HEK293 (cell line): ENCODE measurements around the gene FAM167B.

ENCODE experiments used
- EGR2 ChIP-seq: fragments of 450-650 bp; formaldehyde crosslinking; IDR thresholded peaks from 2 replicates; pipeline ENCODE4 v1.5.1; 2016; ENCODE audit warnings: low read depth, missing biosample characterization, missing genetic modification characterization
- IKZF3 ChIP-seq: fragments of 450-650 bp; IDR thresholded peaks from 2 replicates; pipeline ENCODE4 v1.5.0; 2018; ENCODE audit warnings: missing biosample characterization, mild to moderate bottlenecking, missing genetic modification characterization, moderate library complexity
- KLF10 ChIP-seq: fragments of 450-650 bp; IDR thresholded peaks from 2 replicates; pipeline ENCODE4 v1.5.1; 2018; ENCODE audit warnings: missing biosample characterization, mild to moderate bottlenecking, missing genetic modification characterization
- PRDM6 ChIP-seq: fragments of 450-650 bp; formaldehyde crosslinking; IDR thresholded peaks from 2 replicates; pipeline ENCODE4 v1.5.1; 2017; ENCODE audit warnings: missing biosample characterization, missing genetic modification characterization
- SCRT2 ChIP-seq: fragments of 450-650 bp; formaldehyde crosslinking; IDR thresholded peaks from 2 replicates; pipeline ENCODE4 v1.5.1; 2016; ENCODE audit warnings: missing biosample characterization, missing genetic modification characterization
- ZBTB48 ChIP-seq: fragments of 450-650 bp; formaldehyde crosslinking; IDR thresholded peaks from 2 replicates; pipeline ENCODE4 v1.5.1; 2016; ENCODE audit warnings: missing biosample characterization, missing genetic modification characterization
- ZBTB7A ChIP-seq: fragments of 450-650 bp; formaldehyde crosslinking; IDR thresholded peaks from 2 replicates; pipeline ENCODE4 v1.5.1; 2016; ENCODE audit warnings: low read depth, missing biosample characterization, missing genetic modification characterization
- ZNF121 ChIP-seq: fragments of 450-650 bp; formaldehyde crosslinking; IDR thresholded peaks from 2 replicates; pipeline ENCODE4 v1.5.1; 2016; ENCODE audit warnings: missing biosample characterization, missing genetic modification characterization
- ZNF214 ChIP-seq: fragments of 450-650 bp; formaldehyde crosslinking; IDR thresholded peaks from 2 replicates; pipeline ENCODE4 v1.5.1; 2017; ENCODE audit warnings: missing biosample characterization, mild to moderate bottlenecking, missing genetic modification characterization, borderline replicate concordance
- ZNF239 ChIP-seq: fragments of 450-650 bp; formaldehyde crosslinking; IDR thresholded peaks from 2 replicates; pipeline ENCODE4 v1.5.1; 2016; ENCODE audit warnings: missing biosample characterization, missing genetic modification characterization
- ZNF24 ChIP-seq: fragments of 450-650 bp; formaldehyde crosslinking; IDR thresholded peaks from 2 replicates; pipeline ENCODE4 v1.5.1; 2016; ENCODE audit warnings: missing biosample characterization, missing genetic modification characterization
- ZNF274 ChIP-seq, 2 experiments: fragments of 200-500 bp in 1 of 2; fragments of 450-650 bp in 1 of 2; sonication (Bioruptor generic) in 1 of 2; formaldehyde crosslinking in 1 of 2; IDR thresholded peaks; 2 replicates each; pipeline versions ENCODE4 v1.5.1 to v1.6.1; 2014 to 2016; ENCODE audit warnings: borderline replicate concordance in 1 of 2, inconsistent platforms in 1 of 2, low read length in 1 of 2, missing biosample characterization in 1 of 2, missing genetic modification characterization in 1 of 2
- ZNF335 ChIP-seq: fragments of 450-650 bp; formaldehyde crosslinking; conservative IDR thresholded peaks from 2 replicates; pipeline ENCODE4 v1.5.1; 2016; ENCODE audit warnings: missing biosample characterization, missing genetic modification characterization
- ZNF544 ChIP-seq: fragments of 450-650 bp; formaldehyde crosslinking; IDR thresholded peaks from 2 replicates; pipeline ENCODE4 v1.5.0; 2017; ENCODE audit warnings: missing biosample characterization, missing genetic modification characterization
- ZNF555 ChIP-seq: fragments of 450-650 bp; formaldehyde crosslinking; conservative IDR thresholded peaks from 2 replicates; pipeline ENCODE4 v1.5.1; 2017; ENCODE audit warnings: missing biosample characterization, mild to moderate bottlenecking, missing genetic modification characterization, inconsistent platforms
- ZNF558 ChIP-seq: fragments of 450-650 bp; formaldehyde crosslinking; IDR thresholded peaks from 2 replicates; pipeline ENCODE4 v1.5.1; 2016; ENCODE audit warnings: missing biosample characterization, missing genetic modification characterization
- ZNF645 ChIP-seq: fragments of 450-650 bp; formaldehyde crosslinking; IDR thresholded peaks from 2 replicates; pipeline ENCODE4; 2016; ENCODE audit warnings: missing biosample characterization, missing genetic modification characterization
- ZNF660 ChIP-seq: fragments of 450-650 bp; IDR thresholded peaks from 2 replicates; pipeline ENCODE4 v1.5.1; 2018; ENCODE audit warnings: missing biosample characterization, mild to moderate bottlenecking, missing genetic modification characterization
- ZNF707 ChIP-seq: fragments of 450-650 bp; formaldehyde crosslinking; IDR thresholded peaks from 2 replicates; pipeline ENCODE4 v1.5.1; 2016; ENCODE audit warnings: missing biosample characterization, missing genetic modification characterization
- ZSCAN16 ChIP-seq: fragments of 450-650 bp; formaldehyde crosslinking; IDR thresholded peaks from 2 replicates; pipeline ENCODE4 v1.5.1; 2016; ENCODE audit warnings: missing biosample characterization, missing genetic modification characterization
- ZSCAN30 ChIP-seq: fragments of 450-650 bp; IDR thresholded peaks from 2 replicates; pipeline ENCODE4 v1.5.1; 2018; ENCODE audit warnings: missing biosample characterization, mild to moderate bottlenecking, missing genetic modification characterization, moderate library complexity
- ZSCAN4 ChIP-seq: fragments of 450-650 bp; formaldehyde crosslinking; IDR thresholded peaks from 2 replicates; pipeline ENCODE4 v1.5.1; 2017; ENCODE audit warnings: missing biosample characterization, missing genetic modification characterization
- ZXDB ChIP-seq: fragments of 450-650 bp; formaldehyde crosslinking; IDR thresholded peaks from 2 replicates; pipeline ENCODE4 v1.5.1; 2016; ENCODE audit warnings: missing biosample characterization, missing genetic modification characterization
- TF ChIP-seq, protein P1 (sequence below): fragments of 450-650 bp; formaldehyde crosslinking; IDR thresholded peaks from 2 replicates; pipeline ENCODE4 v1.5.1; 2017; ENCODE audit warnings: missing biosample characterization, missing genetic modification characterization
- TF ChIP-seq, protein P2 (sequence below): fragments of 450-650 bp; formaldehyde crosslinking; IDR thresholded peaks from 2 replicates; pipeline ENCODE4 v1.5.1; 2017; ENCODE audit warnings: missing biosample characterization, missing genetic modification characterization
- TF ChIP-seq, protein P3 (sequence below): IDR thresholded peaks from 2 replicates; pipeline ENCODE4 v1.6.1; 2011; ENCODE audit warnings: mild to moderate bottlenecking, low read depth, low read length, borderline replicate concordance
- TF ChIP-seq, protein P4 (sequence below): fragments of 450-650 bp; formaldehyde crosslinking; IDR thresholded peaks from 2 replicates; pipeline ENCODE4 v1.5.1; 2016; ENCODE audit warnings: missing biosample characterization, missing genetic modification characterization

The FAM167B gene

DNA sequence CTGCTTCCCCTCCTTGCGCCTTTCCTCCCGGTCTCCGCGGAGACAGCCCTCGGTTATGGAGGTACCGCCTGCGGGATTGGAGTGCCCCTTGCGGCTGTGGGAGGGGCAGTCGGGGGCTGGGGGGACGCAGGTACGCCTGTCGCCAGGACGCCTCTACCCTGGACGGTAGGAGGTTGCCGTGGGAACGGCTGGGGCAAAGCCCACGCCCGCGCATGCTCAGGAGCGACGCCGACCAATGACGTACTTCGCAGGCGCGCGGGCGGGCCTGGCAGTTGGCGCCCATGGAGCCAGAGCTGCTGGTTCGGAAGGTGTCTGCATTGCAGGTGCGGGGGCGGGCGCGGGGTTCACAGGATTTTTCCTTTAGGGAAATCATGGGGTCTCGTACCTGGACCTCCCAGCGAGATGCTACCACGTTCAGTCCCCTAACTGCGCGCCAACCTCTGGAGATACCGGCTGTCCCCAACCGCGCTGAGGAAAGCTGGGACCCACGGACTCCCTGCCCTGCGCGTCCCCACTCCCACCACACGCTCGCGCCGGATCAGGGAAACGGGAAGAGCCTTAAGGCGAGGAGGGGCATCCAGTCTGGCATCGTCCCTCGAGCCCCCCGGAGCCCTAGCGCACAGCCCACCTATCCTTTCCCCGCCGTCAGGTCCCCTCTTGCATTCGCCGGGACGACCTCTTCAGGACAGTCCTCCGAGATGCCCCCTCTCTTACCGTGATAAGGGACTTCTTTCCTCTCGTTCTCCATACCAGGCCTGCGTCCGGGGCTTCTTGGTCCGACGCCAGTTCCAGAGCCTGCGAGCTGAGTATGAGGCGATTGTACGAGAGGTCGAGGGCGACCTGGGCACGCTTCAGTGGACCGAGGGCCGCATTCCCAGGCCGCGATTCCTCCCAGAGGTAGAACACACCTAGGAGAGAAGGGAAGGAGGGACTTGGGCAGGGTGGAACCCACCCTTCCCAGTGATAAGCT lies 41.3 kb upstream of the FAM167B start, which contains the start of gene IQCC (continued):
- no peak for TF ChIP-seq ZSCAN4
- TF ChIP-seq IKZF3 (tag by site-specific recombination) = no peak
- TF ChIP-seq, protein P1, sequence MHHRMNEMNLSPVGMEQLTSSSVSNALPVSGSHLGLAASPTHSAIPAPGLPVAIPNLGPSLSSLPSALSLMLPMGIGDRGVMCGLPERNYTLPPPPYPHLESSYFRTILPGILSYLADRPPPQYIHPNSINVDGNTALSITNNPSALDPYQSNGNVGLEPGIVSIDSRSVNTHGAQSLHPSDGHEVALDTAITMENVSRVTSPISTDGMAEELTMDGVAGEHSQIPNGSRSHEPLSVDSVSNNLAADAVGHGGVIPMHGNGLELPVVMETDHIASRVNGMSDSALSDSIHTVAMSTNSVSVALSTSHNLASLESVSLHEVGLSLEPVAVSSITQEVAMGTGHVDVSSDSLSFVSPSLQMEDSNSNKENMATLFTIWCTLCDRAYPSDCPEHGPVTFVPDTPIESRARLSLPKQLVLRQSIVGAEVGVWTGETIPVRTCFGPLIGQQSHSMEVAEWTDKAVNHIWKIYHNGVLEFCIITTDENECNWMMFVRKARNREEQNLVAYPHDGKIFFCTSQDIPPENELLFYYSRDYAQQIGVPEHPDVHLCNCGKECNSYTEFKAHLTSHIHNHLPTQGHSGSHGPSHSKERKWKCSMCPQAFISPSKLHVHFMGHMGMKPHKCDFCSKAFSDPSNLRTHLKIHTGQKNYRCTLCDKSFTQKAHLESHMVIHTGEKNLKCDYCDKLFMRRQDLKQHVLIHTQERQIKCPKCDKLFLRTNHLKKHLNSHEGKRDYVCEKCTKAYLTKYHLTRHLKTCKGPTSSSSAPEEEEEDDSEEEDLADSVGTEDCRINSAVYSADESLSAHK (tag by site-specific recombination) = no peak
- no peak for TF ChIP-seq ZNF274 (IDR thresholded peaks at IDR 0.05; ENCODE audit: low read length)
- no peak for TF ChIP-seq ZNF274 (tag by site-specific recombination; IDR thresholded peaks at IDR 0.05; ENCODE audit: borderline replicate concordance)
- TF ChIP-seq ZSCAN16 = no peak
- no peak for TF ChIP-seq PRDM6 (tag by site-specific recombination)
- TF ChIP-seq ZNF660 (tag by site-specific recombination) = 0 out of 2 replicates have a peak, but pooled peaks have one; percentile 26
- TF ChIP-seq ZNF121 = 0 out of 2 replicates have a peak, but pooled peaks have one; percentile 27
- TF ChIP-seq ZXDB (tag by site-specific recombination) = peak; percentile 50; the same call in 1 of the 2 replicates
- TF ChIP-seq, protein P2, sequence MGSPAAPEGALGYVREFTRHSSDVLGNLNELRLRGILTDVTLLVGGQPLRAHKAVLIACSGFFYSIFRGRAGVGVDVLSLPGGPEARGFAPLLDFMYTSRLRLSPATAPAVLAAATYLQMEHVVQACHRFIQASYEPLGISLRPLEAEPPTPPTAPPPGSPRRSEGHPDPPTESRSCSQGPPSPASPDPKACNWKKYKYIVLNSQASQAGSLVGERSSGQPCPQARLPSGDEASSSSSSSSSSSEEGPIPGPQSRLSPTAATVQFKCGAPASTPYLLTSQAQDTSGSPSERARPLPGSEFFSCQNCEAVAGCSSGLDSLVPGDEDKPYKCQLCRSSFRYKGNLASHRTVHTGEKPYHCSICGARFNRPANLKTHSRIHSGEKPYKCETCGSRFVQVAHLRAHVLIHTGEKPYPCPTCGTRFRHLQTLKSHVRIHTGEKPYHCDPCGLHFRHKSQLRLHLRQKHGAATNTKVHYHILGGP (tag by site-specific recombination) = no peak
- TF ChIP-seq ZSCAN30 = no peak
- TF ChIP-seq, protein P3, sequence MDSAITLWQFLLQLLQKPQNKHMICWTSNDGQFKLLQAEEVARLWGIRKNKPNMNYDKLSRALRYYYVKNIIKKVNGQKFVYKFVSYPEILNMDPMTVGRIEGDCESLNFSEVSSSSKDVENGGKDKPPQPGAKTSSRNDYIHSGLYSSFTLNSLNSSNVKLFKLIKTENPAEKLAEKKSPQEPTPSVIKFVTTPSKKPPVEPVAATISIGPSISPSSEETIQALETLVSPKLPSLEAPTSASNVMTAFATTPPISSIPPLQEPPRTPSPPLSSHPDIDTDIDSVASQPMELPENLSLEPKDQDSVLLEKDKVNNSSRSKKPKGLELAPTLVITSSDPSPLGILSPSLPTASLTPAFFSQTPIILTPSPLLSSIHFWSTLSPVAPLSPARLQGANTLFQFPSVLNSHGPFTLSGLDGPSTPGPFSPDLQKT = no peak
- TF ChIP-seq ZNF239 = 0 out of 2 replicates have a peak, but pooled peaks have one; percentile 34
- no peak for TF ChIP-seq ZNF214 (tag by site-specific recombination)
- no peak for TF ChIP-seq ZNF558 (tag by site-specific recombination)
- TF ChIP-seq, protein P4, sequence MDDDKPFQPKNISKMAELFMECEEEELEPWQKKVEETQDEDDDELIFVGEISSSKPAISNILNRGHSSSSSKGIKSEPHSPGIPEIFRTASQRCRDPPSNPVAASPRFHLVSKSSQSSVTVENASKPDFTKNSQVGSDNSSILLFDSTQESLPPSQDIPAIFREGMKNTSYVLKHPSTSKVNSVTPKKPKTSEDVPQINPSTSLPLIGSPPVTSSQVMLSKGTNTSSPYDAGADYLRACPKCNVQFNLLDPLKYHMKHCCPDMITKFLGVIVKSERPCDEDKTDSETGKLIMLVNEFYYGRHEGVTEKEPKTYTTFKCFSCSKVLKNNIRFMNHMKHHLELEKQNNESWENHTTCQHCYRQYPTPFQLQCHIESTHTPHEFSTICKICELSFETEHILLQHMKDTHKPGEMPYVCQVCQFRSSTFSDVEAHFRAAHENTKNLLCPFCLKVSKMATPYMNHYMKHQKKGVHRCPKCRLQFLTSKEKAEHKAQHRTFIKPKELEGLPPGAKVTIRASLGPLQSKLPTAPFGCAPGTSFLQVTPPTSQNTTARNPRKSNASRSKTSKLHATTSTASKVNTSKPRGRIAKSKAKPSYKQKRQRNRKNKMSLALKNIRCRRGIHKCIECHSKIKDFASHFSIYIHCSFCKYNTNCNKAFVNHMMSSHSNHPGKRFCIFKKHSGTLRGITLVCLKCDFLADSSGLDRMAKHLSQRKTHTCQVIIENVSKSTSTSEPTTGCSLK (tag by site-specific recombination) = no peak
- no peak for TF ChIP-seq ZNF645
- peak; percentile 87 for TF ChIP-seq ZNF335 (tag by site-specific recombination)
- peak; percentile 94 for TF ChIP-seq EGR2 (tag by site-specific recombination)
- TF ChIP-seq ZNF544 (tag by site-specific recombination) = no peak
- no peak for TF ChIP-seq KLF10 (tag by site-specific recombination)
- no peak; the same call in 1 of the 2 replicates for TF ChIP-seq ZBTB48
- no peak for TF ChIP-seq ZNF707
- no peak for TF ChIP-seq SCRT2
- TF ChIP-seq ZNF555 (tag by site-specific recombination) = no peak
- 0 out of 2 replicates have a peak, but pooled peaks have one; percentile 43 for TF ChIP-seq ZBTB7A (tag by site-specific recombination)
- 0 out of 2 replicates have a peak, but pooled peaks have one; percentile 55 for TF ChIP-seq ZNF24 (tag by site-specific recombination)
